Measurements from ENCODE around the gene MTHFD1L. TPM values are rescaled to one million over a fixed set of nuclear protein-coding genes. Genes with fewer than 3 reads are reported as not detected.

Gene MTHFD1L
- total and polyA plus RNA-seq, 2 of the 8 experiments (the other 6 are each of a cell fraction or from before 2014, with no cell fraction given): 29.2 to 105 TPM

- TF ChIP-seq, protein P1, sequence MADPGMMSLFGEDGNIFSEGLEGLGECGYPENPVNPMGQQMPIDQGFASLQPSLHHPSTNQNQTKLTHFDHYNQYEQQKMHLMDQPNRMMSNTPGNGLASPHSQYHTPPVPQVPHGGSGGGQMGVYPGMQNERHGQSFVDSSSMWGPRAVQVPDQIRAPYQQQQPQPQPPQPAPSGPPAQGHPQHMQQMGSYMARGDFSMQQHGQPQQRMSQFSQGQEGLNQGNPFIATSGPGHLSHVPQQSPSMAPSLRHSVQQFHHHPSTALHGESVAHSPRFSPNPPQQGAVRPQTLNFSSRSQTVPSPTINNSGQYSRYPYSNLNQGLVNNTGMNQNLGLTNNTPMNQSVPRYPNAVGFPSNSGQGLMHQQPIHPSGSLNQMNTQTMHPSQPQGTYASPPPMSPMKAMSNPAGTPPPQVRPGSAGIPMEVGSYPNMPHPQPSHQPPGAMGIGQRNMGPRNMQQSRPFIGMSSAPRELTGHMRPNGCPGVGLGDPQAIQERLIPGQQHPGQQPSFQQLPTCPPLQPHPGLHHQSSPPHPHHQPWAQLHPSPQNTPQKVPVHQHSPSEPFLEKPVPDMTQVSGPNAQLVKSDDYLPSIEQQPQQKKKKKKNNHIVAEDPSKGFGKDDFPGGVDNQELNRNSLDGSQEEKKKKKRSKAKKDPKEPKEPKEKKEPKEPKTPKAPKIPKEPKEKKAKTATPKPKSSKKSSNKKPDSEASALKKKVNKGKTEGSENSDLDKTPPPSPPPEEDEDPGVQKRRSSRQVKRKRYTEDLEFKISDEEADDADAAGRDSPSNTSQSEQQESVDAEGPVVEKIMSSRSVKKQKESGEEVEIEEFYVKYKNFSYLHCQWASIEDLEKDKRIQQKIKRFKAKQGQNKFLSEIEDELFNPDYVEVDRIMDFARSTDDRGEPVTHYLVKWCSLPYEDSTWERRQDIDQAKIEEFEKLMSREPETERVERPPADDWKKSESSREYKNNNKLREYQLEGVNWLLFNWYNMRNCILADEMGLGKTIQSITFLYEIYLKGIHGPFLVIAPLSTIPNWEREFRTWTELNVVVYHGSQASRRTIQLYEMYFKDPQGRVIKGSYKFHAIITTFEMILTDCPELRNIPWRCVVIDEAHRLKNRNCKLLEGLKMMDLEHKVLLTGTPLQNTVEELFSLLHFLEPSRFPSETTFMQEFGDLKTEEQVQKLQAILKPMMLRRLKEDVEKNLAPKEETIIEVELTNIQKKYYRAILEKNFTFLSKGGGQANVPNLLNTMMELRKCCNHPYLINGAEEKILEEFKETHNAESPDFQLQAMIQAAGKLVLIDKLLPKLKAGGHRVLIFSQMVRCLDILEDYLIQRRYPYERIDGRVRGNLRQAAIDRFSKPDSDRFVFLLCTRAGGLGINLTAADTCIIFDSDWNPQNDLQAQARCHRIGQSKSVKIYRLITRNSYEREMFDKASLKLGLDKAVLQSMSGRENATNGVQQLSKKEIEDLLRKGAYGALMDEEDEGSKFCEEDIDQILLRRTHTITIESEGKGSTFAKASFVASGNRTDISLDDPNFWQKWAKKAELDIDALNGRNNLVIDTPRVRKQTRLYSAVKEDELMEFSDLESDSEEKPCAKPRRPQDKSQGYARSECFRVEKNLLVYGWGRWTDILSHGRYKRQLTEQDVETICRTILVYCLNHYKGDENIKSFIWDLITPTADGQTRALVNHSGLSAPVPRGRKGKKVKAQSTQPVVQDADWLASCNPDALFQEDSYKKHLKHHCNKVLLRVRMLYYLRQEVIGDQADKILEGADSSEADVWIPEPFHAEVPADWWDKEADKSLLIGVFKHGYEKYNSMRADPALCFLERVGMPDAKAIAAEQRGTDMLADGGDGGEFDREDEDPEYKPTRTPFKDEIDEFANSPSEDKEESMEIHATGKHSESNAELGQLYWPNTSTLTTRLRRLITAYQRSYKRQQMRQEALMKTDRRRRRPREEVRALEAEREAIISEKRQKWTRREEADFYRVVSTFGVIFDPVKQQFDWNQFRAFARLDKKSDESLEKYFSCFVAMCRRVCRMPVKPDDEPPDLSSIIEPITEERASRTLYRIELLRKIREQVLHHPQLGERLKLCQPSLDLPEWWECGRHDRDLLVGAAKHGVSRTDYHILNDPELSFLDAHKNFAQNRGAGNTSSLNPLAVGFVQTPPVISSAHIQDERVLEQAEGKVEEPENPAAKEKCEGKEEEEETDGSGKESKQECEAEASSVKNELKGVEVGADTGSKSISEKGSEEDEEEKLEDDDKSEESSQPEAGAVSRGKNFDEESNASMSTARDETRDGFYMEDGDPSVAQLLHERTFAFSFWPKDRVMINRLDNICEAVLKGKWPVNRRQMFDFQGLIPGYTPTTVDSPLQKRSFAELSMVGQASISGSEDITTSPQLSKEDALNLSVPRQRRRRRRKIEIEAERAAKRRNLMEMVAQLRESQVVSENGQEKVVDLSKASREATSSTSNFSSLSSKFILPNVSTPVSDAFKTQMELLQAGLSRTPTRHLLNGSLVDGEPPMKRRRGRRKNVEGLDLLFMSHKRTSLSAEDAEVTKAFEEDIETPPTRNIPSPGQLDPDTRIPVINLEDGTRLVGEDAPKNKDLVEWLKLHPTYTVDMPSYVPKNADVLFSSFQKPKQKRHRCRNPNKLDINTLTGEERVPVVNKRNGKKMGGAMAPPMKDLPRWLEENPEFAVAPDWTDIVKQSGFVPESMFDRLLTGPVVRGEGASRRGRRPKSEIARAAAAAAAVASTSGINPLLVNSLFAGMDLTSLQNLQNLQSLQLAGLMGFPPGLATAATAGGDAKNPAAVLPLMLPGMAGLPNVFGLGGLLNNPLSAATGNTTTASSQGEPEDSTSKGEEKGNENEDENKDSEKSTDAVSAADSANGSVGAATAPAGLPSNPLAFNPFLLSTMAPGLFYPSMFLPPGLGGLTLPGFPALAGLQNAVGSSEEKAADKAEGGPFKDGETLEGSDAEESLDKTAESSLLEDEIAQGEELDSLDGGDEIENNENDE (IDR thresholded peaks at IDR 0.05; ENCODE audit: insufficient replicate concordance, low read length): no peak
- no peak for TF ChIP-seq KDM1A (IDR thresholded peaks at IDR 0.05; ENCODE audit: borderline replicate concordance, low read length)
- TF ChIP-seq JUND (IDR thresholded peaks at IDR 0.05; ENCODE audit: low read length): no peak
- TF ChIP-seq SRF (IDR thresholded peaks at IDR 0.05; ENCODE audit: low read depth, low read length): no peak
- no peak for TF ChIP-seq CBX5 (IDR thresholded peaks at IDR 0.05; ENCODE audit: low read depth, low read length)
- TF ChIP-seq SIN3A (conservative IDR thresholded peaks at IDR 0.05 in 1 of 2, IDR thresholded peaks at IDR 0.05 in 1 of 2; ENCODE audit: low read depth in 1 of 2, low read length in 2 of 2): no peak
- no peak for TF ChIP-seq BACH1 (IDR thresholded peaks at IDR 0.05; ENCODE audit: low read length)
These were observed 133.6 kb downstream of the MTHFD1L start (continued) for GRCh38 chr6:150999107-150999506.

Data from H1 (cell line).